Measurements from ENCODE around the gene CASKIN1. TPM values are rescaled to one million over a fixed set of nuclear protein-coding genes. Genes with fewer than 3 reads are reported as not detected.

Gene CASKIN1
- total RNA-seq, 1 donor from 2014 or later, result 2.4 TPM

DNA sequence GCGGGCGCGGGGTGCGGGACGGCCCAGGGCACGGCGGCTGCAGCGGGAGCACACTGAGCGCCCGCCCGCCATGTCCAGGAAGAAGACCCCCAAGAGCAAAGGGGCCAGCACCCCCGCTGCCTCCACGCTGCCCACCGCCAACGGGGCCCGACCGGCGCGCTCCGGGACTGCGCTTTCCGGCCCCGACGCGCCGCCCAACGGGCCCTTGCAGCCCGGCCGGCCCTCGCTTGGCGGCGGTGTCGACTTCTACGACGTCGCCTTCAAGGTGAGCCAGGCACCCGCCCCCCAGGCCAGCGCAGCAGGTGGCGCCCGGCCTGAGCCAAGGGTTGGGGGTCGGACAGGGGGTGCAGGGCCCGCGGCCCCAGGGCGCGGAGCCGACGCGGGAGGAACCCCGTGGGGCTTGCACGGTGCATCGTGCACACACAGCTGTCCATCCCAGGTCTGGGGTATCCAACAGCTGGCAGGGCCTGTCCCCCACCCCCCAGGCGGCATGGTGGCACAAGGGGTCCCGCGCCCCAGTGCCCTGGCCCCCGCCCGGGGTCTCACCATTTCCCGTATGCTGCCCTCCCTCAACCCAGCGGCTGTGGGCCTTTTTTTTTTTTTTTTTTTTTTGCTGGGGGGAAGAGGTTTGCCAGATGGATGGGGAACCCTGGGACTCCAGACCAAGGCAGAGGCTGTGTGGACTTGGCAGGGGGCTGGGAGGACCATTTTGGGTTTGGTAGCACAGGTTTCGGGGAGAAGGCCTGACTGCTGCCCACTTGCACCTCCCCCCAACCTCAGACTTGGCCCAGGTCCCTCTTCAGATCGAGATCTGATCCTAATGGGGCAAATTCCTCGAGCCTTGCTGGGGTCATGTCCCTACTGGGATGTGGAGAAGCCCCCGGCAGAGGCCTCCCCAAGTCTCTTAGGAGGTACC lies 47.4 kb downstream of the CASKIN1 start:
- Mint-ChIP-seq H3K27me3 (ENCODE audit: unreplicated experiment) (peaks cover 13% of the 10 kb centered on the region), H3K27ac (ENCODE audit: unreplicated experiment) (no peak overlapping the region), H3K36me3 (ENCODE audit: low read depth, unreplicated experiment) (no peaks in the 10 kb centered on the region), H3K9me3 (ENCODE audit: unreplicated experiment) (no peaks in the 10 kb centered on the region), H3K4me1 (ENCODE audit: unreplicated experiment) (peaks cover 9% of the 10 kb centered on the region), H3K4me3 (ENCODE audit: unreplicated experiment) (peak overlapping the region; percentile 65)
- DNase-seq (ENCODE audit: low spot score), result no peak
- TF ChIP-seq, protein P1, sequence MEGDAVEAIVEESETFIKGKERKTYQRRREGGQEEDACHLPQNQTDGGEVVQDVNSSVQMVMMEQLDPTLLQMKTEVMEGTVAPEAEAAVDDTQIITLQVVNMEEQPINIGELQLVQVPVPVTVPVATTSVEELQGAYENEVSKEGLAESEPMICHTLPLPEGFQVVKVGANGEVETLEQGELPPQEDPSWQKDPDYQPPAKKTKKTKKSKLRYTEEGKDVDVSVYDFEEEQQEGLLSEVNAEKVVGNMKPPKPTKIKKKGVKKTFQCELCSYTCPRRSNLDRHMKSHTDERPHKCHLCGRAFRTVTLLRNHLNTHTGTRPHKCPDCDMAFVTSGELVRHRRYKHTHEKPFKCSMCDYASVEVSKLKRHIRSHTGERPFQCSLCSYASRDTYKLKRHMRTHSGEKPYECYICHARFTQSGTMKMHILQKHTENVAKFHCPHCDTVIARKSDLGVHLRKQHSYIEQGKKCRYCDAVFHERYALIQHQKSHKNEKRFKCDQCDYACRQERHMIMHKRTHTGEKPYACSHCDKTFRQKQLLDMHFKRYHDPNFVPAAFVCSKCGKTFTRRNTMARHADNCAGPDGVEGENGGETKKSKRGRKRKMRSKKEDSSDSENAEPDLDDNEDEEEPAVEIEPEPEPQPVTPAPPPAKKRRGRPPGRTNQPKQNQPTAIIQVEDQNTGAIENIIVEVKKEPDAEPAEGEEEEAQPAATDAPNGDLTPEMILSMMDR (IDR thresholded peaks at IDR 0.05; ENCODE audit: unreplicated experiment), result no peak

DNA sequence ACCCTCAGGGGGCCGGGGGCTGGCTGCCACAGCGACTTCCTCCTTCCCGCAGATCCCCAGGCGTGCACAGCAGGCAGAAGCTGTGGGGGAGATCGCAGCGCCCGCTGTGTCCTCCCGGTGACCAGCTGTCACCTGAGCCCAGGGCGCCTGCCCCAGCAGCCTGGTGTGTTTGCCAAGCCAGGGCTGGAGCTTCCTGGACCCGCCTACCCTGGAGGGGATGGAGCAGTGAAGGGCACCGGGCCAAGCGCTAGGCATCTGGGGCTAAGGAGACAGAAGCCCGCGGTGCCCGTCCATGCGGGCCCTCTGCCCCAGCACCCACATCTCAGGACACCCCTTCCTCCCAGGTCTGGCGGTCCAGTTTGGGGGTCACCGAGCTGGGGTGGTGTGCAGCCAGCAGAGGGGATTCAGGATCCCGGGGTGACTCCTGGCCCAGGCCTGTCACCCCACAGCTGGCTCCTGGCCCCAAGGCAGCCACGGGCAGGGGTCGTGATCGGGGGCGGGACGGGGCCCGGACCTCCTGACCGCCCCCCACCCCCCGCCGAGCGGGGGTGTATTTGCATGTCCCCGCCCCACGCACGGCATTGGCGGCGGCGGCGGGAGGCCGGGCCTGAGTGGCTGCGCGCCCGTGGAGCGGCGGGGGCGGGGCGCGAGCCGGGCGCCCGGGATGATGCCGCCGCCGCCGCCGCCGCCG lies 48.3 kb downstream of the CASKIN1 start, which contains the start of gene RAB26:
Gene RAB26, plus strand, starts transcription at position 645 of the 691 bp plus-strand sequence. CDS start 159 bp downstream, outside the sequence.
- Mint-ChIP-seq H3K27ac (ENCODE audit: unreplicated experiment) (no peak within 1 kb of the TSS), H3K4me1 (ENCODE audit: unreplicated experiment) (peaks cover 9% of the 10 kb centered on the region), H3K27me3 (ENCODE audit: unreplicated experiment) (peaks cover 13% of the 10 kb centered on the region), H3K4me3 (ENCODE audit: unreplicated experiment) (peak within 1 kb of the TSS; percentile 65), H3K36me3 (ENCODE audit: low read depth, unreplicated experiment) (no peaks in the 10 kb centered on the region), H3K9me3 (ENCODE audit: unreplicated experiment) (no peaks in the 10 kb centered on the region)
- TF ChIP-seq, protein P1 (IDR thresholded peaks at IDR 0.05; ENCODE audit: unreplicated experiment), result no peak
- DNase-seq (ENCODE audit: low spot score), result no peak

DNA sequence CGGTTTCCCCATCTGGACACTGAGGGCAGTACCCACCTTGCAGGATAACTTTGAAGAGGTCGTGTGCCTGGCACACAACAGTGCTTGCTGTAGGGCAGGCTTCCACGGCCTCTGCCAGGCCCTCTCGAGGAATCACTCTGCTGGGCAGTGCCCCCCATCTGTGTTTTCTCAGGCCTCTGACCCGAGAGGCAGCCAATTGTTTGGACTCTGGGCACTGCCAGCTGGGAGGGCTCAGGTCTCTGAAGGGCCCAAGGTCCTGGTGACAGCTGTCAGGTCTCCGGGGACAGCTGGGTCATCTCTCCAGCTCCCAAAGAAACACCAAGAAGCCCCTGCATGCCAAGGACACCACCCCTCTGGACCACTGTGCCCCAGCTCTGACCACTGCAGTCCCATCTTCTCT lies 49.0 kb downstream of the CASKIN1 start:
- TF ChIP-seq, protein P1 (IDR thresholded peaks at IDR 0.05; ENCODE audit: unreplicated experiment), result no peak
- no peak for DNase-seq (ENCODE audit: low spot score)
- Mint-ChIP-seq H3K4me1 (ENCODE audit: unreplicated experiment) (peaks cover 9% of the 10 kb centered on the region), H3K27me3 (ENCODE audit: unreplicated experiment) (peaks cover 15% of the 10 kb centered on the region), H3K36me3 (ENCODE audit: low read depth, unreplicated experiment) (no peaks in the 10 kb centered on the region), H3K9me3 (ENCODE audit: unreplicated experiment) (no peaks in the 10 kb centered on the region), H3K27ac (ENCODE audit: unreplicated experiment) (no peak overlapping the region), H3K4me3 (ENCODE audit: unreplicated experiment) (peak overlapping the region; percentile 73)

DNA sequence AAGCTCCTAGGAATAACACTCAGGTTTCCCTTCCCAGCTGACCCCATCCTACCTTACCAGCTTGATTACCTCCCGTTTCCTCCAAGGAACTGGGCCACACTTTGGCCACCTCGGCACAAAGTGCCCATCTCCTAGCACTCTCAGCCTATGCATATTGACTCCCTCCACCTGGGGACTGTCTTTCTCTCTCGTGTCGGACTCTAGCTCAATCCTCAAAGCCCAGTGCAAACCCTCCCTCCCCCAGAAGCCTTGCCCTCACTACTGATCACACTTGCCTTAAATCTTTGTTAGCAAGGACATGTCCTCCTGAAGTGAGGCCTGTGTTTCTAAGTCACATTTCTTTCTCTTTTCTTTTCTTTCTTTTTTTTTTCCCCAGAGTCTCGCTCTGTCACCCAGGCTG lies 50.6 kb downstream of the CASKIN1 start:
- H3K4me3 Mint-ChIP-seq (ENCODE audit: unreplicated experiment), result no peak overlapping the region
- H3K27ac Mint-ChIP-seq (ENCODE audit: unreplicated experiment), result peak overlapping the region; percentile 75
- DNase-seq (ENCODE audit: low spot score), result no peak
- peaks cover 3% of the 10 kb centered on the region for H3K4me1 Mint-ChIP-seq (ENCODE audit: unreplicated experiment)
- TF ChIP-seq, protein P1 (IDR thresholded peaks at IDR 0.05; ENCODE audit: unreplicated experiment), result no peak
- peaks cover 9% of the 10 kb centered on the region for H3K27me3 Mint-ChIP-seq (ENCODE audit: unreplicated experiment)
- H3K9me3 Mint-ChIP-seq (ENCODE audit: unreplicated experiment), result no peaks in the 10 kb centered on the region
- no peaks in the 10 kb centered on the region for H3K36me3 Mint-ChIP-seq (ENCODE audit: low read depth, unreplicated experiment)

Data from endothelial cell (in vitro differentiated cells).